Heart right ventricle (tissue), 16 donors: ENCODE measurements around the gene PTPRN2. TPM values are rescaled to one million over a fixed set of nuclear protein-coding genes. Genes with fewer than 3 reads are reported as not detected.

Experiments used
- ATAC-seq, 8 donors: fragments of 200-7000 bp; cut with Tn5 transposase; one replicate each; pipeline ENCODE4 v1.9.1; 2020; ENCODE audit warnings: mild to moderate bottlenecking in 8 of 8, moderate library complexity in 8 of 8, moderate number of reproducible peaks in 1 of 8
- DNase-seq, 2 donors: peaks; one replicate each; pipeline ENCODE4 v3.0.0-alpha.2; 2020
- H3K27ac ChIP-seq, 10 donors: fragments of 200-600 bp; sonication (generic) in 2 of 10; one replicate each; pipeline versions ENCODE4 v1.5.0 to v1.8.0; 2020 to 2022; ENCODE audit warnings: mild to moderate bottlenecking in 3 of 10
- H3K27me3 ChIP-seq, 7 donors: fragments of 200-600 bp; one replicate each; pipeline ENCODE4 v1.8.0; 2021 to 2022; ENCODE audit warnings: mild to moderate bottlenecking in 2 of 7
- H3K36me3 ChIP-seq, 9 donors: fragments of 200-600 bp; sonication (generic) in 1 of 9; one replicate each; pipeline versions ENCODE4 v1.5.0 to v1.8.0; 2020 to 2022; ENCODE audit warnings: mild to moderate bottlenecking in 2 of 9
- H3K4me1 ChIP-seq, 9 donors: fragments of 200-600 bp; sonication (generic) in 1 of 9; one replicate each; pipeline versions ENCODE4 v1.5.0 to v1.8.0; 2020 to 2022; ENCODE audit warnings: mild to moderate bottlenecking in 4 of 9
- H3K4me3 ChIP-seq, 10 donors: fragments of 200-600 bp; sonication (generic) in 2 of 10; one replicate each; pipeline versions ENCODE4 v1.5.0 to v1.8.0; 2020 to 2022; ENCODE audit warnings: mild to moderate bottlenecking in 7 of 10, moderate library complexity in 2 of 10
- H3K9me3 ChIP-seq, 11 donors: fragments of 200-600 bp in 10 of 11; sonication (generic) in 2 of 11; one replicate each; pipeline versions ENCODE4 v1.5.0 to v1.8.0; 2013 to 2022; ENCODE audit warnings: mild to moderate bottlenecking in 2 of 11, control low read depth in 1 of 11, moderate library complexity in 1 of 11
- CTCF ChIP-seq, 9 donors: fragments of 200-600 bp; sonication (generic) in 2 of 9; IDR thresholded peaks; one replicate each; pipeline versions ENCODE4 v1.5.0 to v1.8.0; 2021 to 2022; ENCODE audit warnings: antibody characterized with exemption in 9 of 9, mild to moderate bottlenecking in 5 of 9, moderate library complexity in 1 of 9
- WGBS, 2 donors: extraction: QIAGEN DNeasy Blood & Tissue Kit; methylation state at CpG; one replicate each; pipeline ENCODE4 v1.1.7; 2013; ENCODE audit warnings: inconsistent platforms in 1 of 2; 5-methylcytosine and 5-hydroxymethylcytosine counted together
- intact Hi-C, 10 donors: fragments of 100-400 bp; cut with DNase I; formaldehyde crosslinking; loops; one replicate each; pipeline versions ENCODE4 v1.11.1 to v1.14.2; 2022
- polyA plus RNA-seq, 2 donors: library from polyadenylated mRNA; stranded (reverse); fragments of 200-250 nt; gene quantifications; one replicate each; pipeline ENCODE4 v1.2.3, GENCODE V29; 2013
- total RNA-seq, 10 donors: library from RNA; stranded (reverse); fragmentation: NEBNext Ultra II Directional in 3 of 10; extraction: Animal tissue kit (Norgen Biotek cat#: 25700) in 3 of 10; gene quantifications; one replicate each; pipeline versions ENCODE4 v1.2.1 to v1.2.4, GENCODE V29; 2021 to 2023
- donor health status: Arrhythmogenic right ventricular cardiomyopathy.
- donor health status: ischemic (EF 13 %, LVEDD 7.1; RV severe dilation, severe dysfunction).
- donor health status: healthy with polysubstance abuse.
- donor health status: DM: no; HTN: yes; CAD: no.
- donor health status: DM: no; HTN: no; CAD: no.
- donor health status: ischemic (EF 25% LVEDD 6.9; RV normal size, moderate dysfunction).
- donor health status: ischemic (EF 25% LVEDD 5.7; RV mildly dilated, moderate dysfunction).
- donor health status: healthy.
- donor health status: DM: yes; HTN: yes; CAD: no.
- donor health status: Ischemic cardiomyopathy.
- donor health status: ischemic (EF 35%, LVEDD 5.7; RV mildly dilated, moderate dysfunction).
- donor health status: nonischemic (EF 11% LVEDD 7.7; RV severe dilation, severe dysfunction).
- donor health status: DM: yes; HTN: yes; CAD: no.
- donor health status: PGD.
- donor health status: ischemic (EF 29% LVEDD 5.4; RV normal size, mild dysfunction).
- donor health status: nonischemic (EF 23%, LVEDD 6.1; RV moderate dilation, normal function).

The PTPRN2 gene
- total and polyA plus RNA-seq, 12 donors: 0.82 to 1.8 (median 1.3) TPM

- 82 to 83% methylated on average over 25 of the region's 25 CpGs for WGBS, 2 donors
- no peak for TF ChIP-seq CTCF (IDR thresholded peaks at IDR 0.05)
- DNase-seq (no peak), ATAC-seq (peak in 3 of 8 donors; percentile 11 to 41 (median 22))
- Histone ChIP-seq H3K4me1 (no peaks in the 10 kb centered on the region), H3K27ac (no peak overlapping the region), H3K9me3 (peaks cover 0 to 19% (median 0%) of the 10 kb centered on the region in 11 donors), H3K4me3 (no peak overlapping the region), H3K27me3 (peaks cover 0 to 10% (median 0%) of the 10 kb centered on the region in 7 donors), H3K36me3 (no peaks in the 10 kb centered on the region)
- intact Hi-C loops: no loop called here
These were observed 634.6 kb downstream of the PTPRN2 start for GRCh38 chr7:157952841-157953645.

- H3K27me3 ChIP-seq: peaks cover 0 to 7% (median 0%) of the 10 kb centered on the region in 7 donors
- TF ChIP-seq CTCF (IDR thresholded peaks at IDR 0.05): no peak
- intact Hi-C loops: no loop called here
- WGBS, 2 donors: 84 to 85% methylated on average over 21 of the region's 21 CpGs
- ATAC-seq (peak in 2 of 8 donors; percentile 22 to 38), DNase-seq (no peak)
- no peak overlapping the region for H3K27ac ChIP-seq
- H3K4me1 ChIP-seq: no peaks in the 10 kb centered on the region
- H3K9me3 ChIP-seq: peaks cover 0 to 27% (median 8%) of the 10 kb centered on the region in 11 donors
- no peak overlapping the region for H3K4me3 ChIP-seq
- no peaks in the 10 kb centered on the region for H3K36me3 ChIP-seq
These were observed 635.5 kb downstream of the PTPRN2 start for GRCh38 chr7:157952050-157952667.

GRCh38 chr7:157951300-157952049 lies 636.1 kb downstream of the PTPRN2 start:
- Histone ChIP-seq H3K9me3 (peaks cover 0 to 34% (median 14%) of the 10 kb centered on the region in 11 donors), H3K36me3 (no peaks in the 10 kb centered on the region), H3K4me1 (no peaks in the 10 kb centered on the region), H3K27ac (no peak overlapping the region), H3K4me3 (no peak overlapping the region), H3K27me3 (peaks cover 0 to 5% (median 0%) of the 10 kb centered on the region in 7 donors)
- WGBS, 2 donors: 83 to 88% methylated on average over 26 of the region's 26 CpGs
- ATAC-seq (no peak), DNase-seq (no peak)
- no peak for TF ChIP-seq CTCF (IDR thresholded peaks at IDR 0.05)
- intact Hi-C loops: no loop called here

- ATAC-seq: no peak
These were observed 637.9 kb downstream of the PTPRN2 start for GRCh38 chr7:157949711-157950110.

More at GRCh38 chr7:157949711-157950110, 637.9 kb downstream of the PTPRN2 start:
- peaks cover 0 to 40% (median 14%) of the 10 kb centered on the region in 11 donors for H3K9me3 ChIP-seq
- intact Hi-C loops: no loop called here
- no peak for DNase-seq
- no peak overlapping the region for H3K27ac ChIP-seq
- no peaks in the 10 kb centered on the region for H3K4me1 ChIP-seq
- WGBS, 2 donors: 25 to 49% methylated on average over 3 of the region's 3 CpGs
- H3K4me3 ChIP-seq: no peak overlapping the region
- no peaks in the 10 kb centered on the region for H3K36me3 ChIP-seq
- no peak for TF ChIP-seq CTCF (IDR thresholded peaks at IDR 0.05)
- H3K27me3 ChIP-seq: peaks cover 0 to 5% (median 0%) of the 10 kb centered on the region in 7 donors
